GM21786 (cell line): Measurements from ENCODE around the gene ZNF283.
"Not testable (repeated sequence)": the region's sequence is repeated elsewhere in the genome, so short reads cannot be mapped to it uniquely, and the experiment has no call there.

Experiments used
- ATAC-seq: cut with Tn5 transposase; IDR thresholded peaks from one replicate; pipeline ENCODE4 v1.9.1; 2021; ENCODE audit not compliant: unreplicated experiment

ZNF283 gene

GRCh38 chr19:43847246-43847645, 20.1 kb downstream of the ZNF283 start:
- no peak for ATAC-seq

- no peak for ATAC-seq
Observed at GRCh38 chr19:43847884-43848283, 20.8 kb downstream of the ZNF283 start.

- ATAC-seq: no peak
Observed at GRCh38 chr19:43848821-43849220, 21.7 kb downstream of the ZNF283 start.

GRCh38 chr19:43858174-43858573, 31.1 kb downstream of the ZNF283 start:
- no peak for ATAC-seq

GRCh38 chr19:43866923-43867322, 39.8 kb downstream of the ZNF283 start:
- not testable (repeated sequence) for ATAC-seq

GRCh38 chr19:43872547-43873336, 45.6 kb downstream of the ZNF283 start:
- no peak for ATAC-seq

- ATAC-seq: no peak
Observed at GRCh38 chr19:43880483-43880882, 53.4 kb downstream of the ZNF283 start.

- no peak for ATAC-seq
Observed at GRCh38 chr19:43883864-43884263, 56.7 kb downstream of the ZNF283 start, which contains the start of gene ZNF404. Gene ZNF404, minus strand, starts transcription at chr19:43883964.

GRCh38 chr19:43895727-43896308, 68.7 kb downstream of the ZNF283 start:
- no peak for ATAC-seq
